Measurements from ENCODE around the gene C4orf54.

C4orf54 gene

GRCh38 chr4:99651811-99652485 lies 5.7 kb downstream of the C4orf54 start:
- DNase-seq (ENCODE audit: low read depth, low spot score): no peak

GRCh38 chr4:99651016-99651769 lies 6.4 kb downstream of the C4orf54 start:
- no peak for DNase-seq (ENCODE audit: low read depth, low spot score)

- DNase-seq (ENCODE audit: low read depth, low spot score): no peak
These were observed 7.8 kb downstream of the C4orf54 start for GRCh38 chr4:99649778-99650177.

GRCh38 chr4:99649208-99649607 lies 8.4 kb downstream of the C4orf54 start:
- no peak for DNase-seq (ENCODE audit: low read depth, low spot score)

GRCh38 chr4:99648321-99648720 lies 9.3 kb downstream of the C4orf54 start:
- DNase-seq (ENCODE audit: low read depth, low spot score): no peak

GRCh38 chr4:99647071-99647470 lies 10.6 kb downstream of the C4orf54 start:
- no peak for DNase-seq (ENCODE audit: low read depth, low spot score)

- no peak for DNase-seq (ENCODE audit: low read depth, low spot score)
These were observed 12.0 kb downstream of the C4orf54 start for GRCh38 chr4:99645638-99646037.

- DNase-seq (ENCODE audit: low read depth, low spot score): no peak
These were observed 12.6 kb downstream of the C4orf54 start for GRCh38 chr4:99645036-99645435.

- DNase-seq (ENCODE audit: low read depth, low spot score): no peak
These were observed 13.2 kb downstream of the C4orf54 start for GRCh38 chr4:99644453-99644852.

- DNase-seq (ENCODE audit: low read depth, low spot score): no peak
These were observed 14.7 kb downstream of the C4orf54 start for GRCh38 chr4:99642725-99643489.

GRCh38 chr4:99640676-99641075 lies 17.0 kb downstream of the C4orf54 start:
- no peak for DNase-seq (ENCODE audit: low read depth, low spot score)

- DNase-seq (ENCODE audit: low read depth, low spot score): no peak
These were observed 20.5 kb downstream of the C4orf54 start for GRCh38 chr4:99637174-99637573.

- DNase-seq (ENCODE audit: low read depth, low spot score): no peak
These were observed 21.2 kb downstream of the C4orf54 start for GRCh38 chr4:99636422-99636821.

GRCh38 chr4:99635601-99636000 lies 22.0 kb downstream of the C4orf54 start:
- no peak for DNase-seq (ENCODE audit: low read depth, low spot score)

- no peak for DNase-seq (ENCODE audit: low read depth, low spot score)
These were observed 22.8 kb downstream of the C4orf54 start for GRCh38 chr4:99634742-99635360.

- no peak for DNase-seq (ENCODE audit: low read depth, low spot score)
These were observed 23.9 kb downstream of the C4orf54 start for GRCh38 chr4:99633772-99634171.

GRCh38 chr4:99630857-99631360 lies 26.7 kb downstream of the C4orf54 start:
- DNase-seq (ENCODE audit: low read depth, low spot score): no peak

GRCh38 chr4:99629962-99630554 lies 27.6 kb downstream of the C4orf54 start:
- no peak for DNase-seq (ENCODE audit: low read depth, low spot score)

GRCh38 chr4:99628040-99628439 lies 29.6 kb downstream of the C4orf54 start:
- DNase-seq (ENCODE audit: low read depth, low spot score): no peak

- DNase-seq (ENCODE audit: low read depth, low spot score): no peak
These were observed 32.3 kb downstream of the C4orf54 start for GRCh38 chr4:99625369-99625768.

GRCh38 chr4:99624141-99624719 lies 33.4 kb downstream of the C4orf54 start:
- no peak for DNase-seq (ENCODE audit: low read depth, low spot score)
